ENCODE results near the gene NCCRP1. TPM values are rescaled to one million over a fixed set of nuclear protein-coding genes. Genes with fewer than 3 reads are reported as not detected.

The NCCRP1 gene
- total and polyA plus RNA-seq, 7 experiments from 2014 or later: not detected

GRCh38 chr19:39224910-39225309, 28.1 kb downstream of the NCCRP1 start:
- intact Hi-C loops (cut with micrococcal nuclease): no loop called here
- no peaks in the 10 kb centered on the region for H3K4me1 ChIP-seq (ENCODE audit: control insufficient read depth in 2 of 2, insufficient read depth in 2 of 2, low read length in 2 of 2)
- ChIA-PET CTCF (no interaction called here), POLR2A (no interaction called here)
- peaks cover 0 to 6% (median 0%) of the 10 kb centered on the region in 7 donors for H3K4me1 Mint-ChIP-seq
- H3K4me3 ChIP-seq (ENCODE audit: low read length): no peak overlapping the region
- no peaks in the 10 kb centered on the region for H3K36me3 ChIP-seq (ENCODE audit: control insufficient read depth in 2 of 3, insufficient read depth in 3 of 3, low read length in 3 of 3)
- H3K9me3 ChIP-seq (ENCODE audit: control insufficient read depth in 2 of 3, low read length in 3 of 3): no peaks in the 10 kb centered on the region
- peaks cover 0 to 5% (median 0%) of the 10 kb centered on the region in 5 donors for H3K36me3 Mint-ChIP-seq
- H3K27ac ChIP-seq (ENCODE audit: low read depth, low read length): no peak overlapping the region
- peaks cover 0 to 2% (median 0%) of the 10 kb centered on the region in 11 donors for H3K9me3 Mint-ChIP-seq
- no peak for ATAC-seq
- H3K27me3 Mint-ChIP-seq: peaks cover 17 to 32% (median 30%) of the 10 kb centered on the region in 5 donors
- no peak overlapping the region for H3K27ac Mint-ChIP-seq
- DNase-seq: no peak
- no peak overlapping the region for H3K4me3 Mint-ChIP-seq
- no peaks in the 10 kb centered on the region for H3K27me3 ChIP-seq (ENCODE audit: control insufficient read depth in 2 of 2, insufficient read depth in 2 of 2, low read length in 2 of 2)

- ATAC-seq: no peak
- peaks cover 0 to 21% (median 4%) of the 10 kb centered on the region in 5 donors for H3K27me3 Mint-ChIP-seq
- peaks cover 0 to 3% (median 0%) of the 10 kb centered on the region in 7 donors for H3K4me1 Mint-ChIP-seq
- no peaks in the 10 kb centered on the region for H3K4me1 ChIP-seq (ENCODE audit: control insufficient read depth in 2 of 2, insufficient read depth in 2 of 2, low read length in 2 of 2)
- intact Hi-C loops (cut with micrococcal nuclease): no loop called here
- H3K27me3 ChIP-seq (ENCODE audit: control insufficient read depth in 2 of 2, insufficient read depth in 2 of 2, low read length in 2 of 2): no peaks in the 10 kb centered on the region
- no peaks in the 10 kb centered on the region for H3K9me3 ChIP-seq (ENCODE audit: control insufficient read depth in 2 of 3, low read length in 3 of 3)
- DNase-seq: no peak
- H3K4me3 Mint-ChIP-seq: no peak overlapping the region
- no peak overlapping the region for H3K27ac ChIP-seq (ENCODE audit: low read depth, low read length)
- ChIA-PET CTCF (no interaction called here), POLR2A (no interaction called here)
- peaks cover 0 to 3% (median 0%) of the 10 kb centered on the region in 11 donors for H3K9me3 Mint-ChIP-seq
- no peak overlapping the region for H3K4me3 ChIP-seq (ENCODE audit: low read length)
- no peaks in the 10 kb centered on the region for H3K36me3 ChIP-seq (ENCODE audit: control insufficient read depth in 2 of 3, insufficient read depth in 3 of 3, low read length in 3 of 3)
- H3K27ac Mint-ChIP-seq: no peak overlapping the region
- peaks cover 0 to 3% (median 0%) of the 10 kb centered on the region in 5 donors for H3K36me3 Mint-ChIP-seq
Measured at GRCh38 chr19:39230096-39230764, 33.5 kb downstream of the NCCRP1 start.

GRCh38 chr19:39232708-39233107, 35.9 kb downstream of the NCCRP1 start:
- ATAC-seq (no peak), DNase-seq (no peak)
- Mint-ChIP-seq H3K9me3 (peaks cover 0 to 3% (median 0%) of the 10 kb centered on the region in 11 donors), H3K36me3 (peaks cover 0 to 5% (median 0%) of the 10 kb centered on the region in 5 donors), H3K27ac (no peak overlapping the region), H3K4me3 (no peak overlapping the region), H3K27me3 (peaks cover 0 to 13% (median 0%) of the 10 kb centered on the region in 5 donors), H3K4me1 (peaks cover 4 to 24% (median 12%) of the 10 kb centered on the region in 7 donors)
- Histone ChIP-seq H3K4me1 (ENCODE audit: control insufficient read depth in 2 of 2, insufficient read depth in 2 of 2, low read length in 2 of 2) (peaks cover 11 to 12% of the 10 kb centered on the region in 2 donors), H3K4me3 (ENCODE audit: low read length) (no peak overlapping the region), H3K9me3 (ENCODE audit: control insufficient read depth in 2 of 3, low read length in 3 of 3) (no peaks in the 10 kb centered on the region), H3K36me3 (ENCODE audit: control insufficient read depth in 2 of 3, insufficient read depth in 3 of 3, low read length in 3 of 3) (no peaks in the 10 kb centered on the region), H3K27ac (ENCODE audit: low read depth, low read length) (no peak overlapping the region), H3K27me3 (ENCODE audit: control insufficient read depth in 2 of 2, insufficient read depth in 2 of 2, low read length in 2 of 2) (no peaks in the 10 kb centered on the region)
- CTCF ChIA-PET: interaction anchor here (0.6 kb wide), 1 partner anchor 166 kb away, joined by 5 read pairs; no protein-coding TSS in a partner anchor
- intact Hi-C loops (cut with micrococcal nuclease): no loop called here
- POLR2A ChIA-PET: no interaction called here

- intact Hi-C loops (cut with micrococcal nuclease): no loop called here
- CTCF ChIA-PET: interaction anchor here (0.6 kb wide), 1 partner anchor 165 kb away, joined by 3 read pairs; no protein-coding TSS in a partner anchor
- H3K36me3 Mint-ChIP-seq: peaks cover 0 to 5% (median 0%) of the 10 kb centered on the region in 5 donors
- ATAC-seq (peak; percentile 60), DNase-seq (peak in 1 of 9 donors; percentile 7)
- POLR2A ChIA-PET: interaction anchor here (0.6 to 2.0 kb wide), 2 partner anchors 99 to 854 kb away, joined by 3 to 6 read pairs; partner anchors contain the start of gene GMFG
- no peak overlapping the region for H3K4me3 ChIP-seq (ENCODE audit: low read length)
- no peaks in the 10 kb centered on the region for H3K27me3 ChIP-seq (ENCODE audit: control insufficient read depth in 2 of 2, insufficient read depth in 2 of 2, low read length in 2 of 2)
- peak overlapping the region in 7 of 10 donors; percentile 17 to 83 (median 49) for H3K4me3 Mint-ChIP-seq
- no peaks in the 10 kb centered on the region for H3K36me3 ChIP-seq (ENCODE audit: control insufficient read depth in 2 of 3, insufficient read depth in 3 of 3, low read length in 3 of 3)
- H3K27ac Mint-ChIP-seq: peak overlapping the region in 4 of 9 donors; percentile 42 to 94 (median 90)
- no peaks in the 10 kb centered on the region for H3K9me3 Mint-ChIP-seq
- H3K27me3 Mint-ChIP-seq: peaks cover 0 to 5% (median 0%) of the 10 kb centered on the region in 5 donors
- H3K9me3 ChIP-seq (ENCODE audit: control insufficient read depth in 2 of 3, low read length in 3 of 3): no peaks in the 10 kb centered on the region
- peaks cover 14 to 34% (median 23%) of the 10 kb centered on the region in 7 donors for H3K4me1 Mint-ChIP-seq
- H3K4me1 ChIP-seq (ENCODE audit: control insufficient read depth in 2 of 2, insufficient read depth in 2 of 2, low read length in 2 of 2): peaks cover 16 to 18% of the 10 kb centered on the region in 2 donors
- H3K27ac ChIP-seq (ENCODE audit: low read depth, low read length): no peak overlapping the region
Measured at GRCh38 chr19:39236527-39236926, 39.8 kb downstream of the NCCRP1 start.

GRCh38 chr19:39237200-39238184, 40.7 kb downstream of the NCCRP1 start:
- Histone ChIP-seq H3K36me3 (ENCODE audit: control insufficient read depth in 2 of 3, insufficient read depth in 3 of 3, low read length in 3 of 3) (no peaks in the 10 kb centered on the region), H3K27me3 (ENCODE audit: control insufficient read depth in 2 of 2, insufficient read depth in 2 of 2, low read length in 2 of 2) (no peaks in the 10 kb centered on the region), H3K9me3 (ENCODE audit: control insufficient read depth in 2 of 3, low read length in 3 of 3) (no peaks in the 10 kb centered on the region), H3K4me3 (ENCODE audit: low read length) (peak overlapping the region; percentile 50), H3K27ac (ENCODE audit: low read depth, low read length) (peak overlapping the region; percentile 68), H3K4me1 (ENCODE audit: control insufficient read depth in 2 of 2, insufficient read depth in 2 of 2, low read length in 2 of 2) (peaks cover 16 to 18% of the 10 kb centered on the region in 2 donors)
- intact Hi-C loops (cut with micrococcal nuclease): no loop called here
- ATAC-seq: peak; percentile 72
- peak overlapping the region; percentile 73 to 95 (median 89) for H3K27ac Mint-ChIP-seq
- CTCF ChIA-PET: no interaction called here
- H3K9me3 Mint-ChIP-seq: no peaks in the 10 kb centered on the region
- H3K36me3 Mint-ChIP-seq: peaks cover 0 to 5% (median 0%) of the 10 kb centered on the region in 5 donors
- peaks cover 0 to 3% (median 0%) of the 10 kb centered on the region in 5 donors for H3K27me3 Mint-ChIP-seq
- DNase-seq: peak in 6 of 9 donors; percentile 12 to 49 (median 20)
- peak overlapping the region; percentile 59 to 84 (median 78) for H3K4me3 Mint-ChIP-seq
- peaks cover 14 to 34% (median 23%) of the 10 kb centered on the region in 7 donors for H3K4me1 Mint-ChIP-seq
- POLR2A ChIA-PET: interaction anchor here (0.5 to 2.0 kb wide), 6 partner anchors 12 to 203 kb away, joined by 3 to 6 read pairs (median 4); partner anchors contain the start of genes GMFG, RPS16 and ZFP36

GRCh38 chr19:39238209-39238608, 41.4 kb downstream of the NCCRP1 start:
- H3K4me1 ChIP-seq (ENCODE audit: control insufficient read depth in 2 of 2, insufficient read depth in 2 of 2, low read length in 2 of 2): peaks cover 16 to 18% of the 10 kb centered on the region in 2 donors
- intact Hi-C loops (cut with micrococcal nuclease): no loop called here
- peaks cover 0 to 5% (median 0%) of the 10 kb centered on the region in 5 donors for H3K36me3 Mint-ChIP-seq
- H3K27me3 ChIP-seq (ENCODE audit: control insufficient read depth in 2 of 2, insufficient read depth in 2 of 2, low read length in 2 of 2): no peaks in the 10 kb centered on the region
- ChIA-PET CTCF (no interaction called here), POLR2A (interaction anchor here (0.5 to 2.0 kb wide), 5 partner anchors 12 to 202 kb away, joined by 4 to 6 read pairs (median 4); partner anchors contain the start of genes GMFG and RPS16)
- H3K9me3 Mint-ChIP-seq: no peaks in the 10 kb centered on the region
- no peaks in the 10 kb centered on the region for H3K9me3 ChIP-seq (ENCODE audit: control insufficient read depth in 2 of 3, low read length in 3 of 3)
- peak overlapping the region; percentile 68 for H3K27ac ChIP-seq (ENCODE audit: low read depth, low read length)
- H3K4me1 Mint-ChIP-seq: peaks cover 14 to 34% (median 23%) of the 10 kb centered on the region in 7 donors
- H3K4me3 Mint-ChIP-seq: peak overlapping the region; percentile 59 to 84 (median 78)
- ATAC-seq (no peak), DNase-seq (no peak)
- no peaks in the 10 kb centered on the region for H3K36me3 ChIP-seq (ENCODE audit: control insufficient read depth in 2 of 3, insufficient read depth in 3 of 3, low read length in 3 of 3)
- peaks cover 0 to 3% (median 0%) of the 10 kb centered on the region in 5 donors for H3K27me3 Mint-ChIP-seq
- H3K27ac Mint-ChIP-seq: peak overlapping the region; percentile 73 to 95 (median 89)
- H3K4me3 ChIP-seq (ENCODE audit: low read length): peak overlapping the region; percentile 50

All from naive thymus-derived CD4-positive, alpha-beta T cell (primary cell).